Keratinocyte (primary cell): Measurements from ENCODE around the gene RHNO1. TPM values are rescaled to one million over a fixed set of nuclear protein-coding genes. Genes with fewer than 3 reads are reported as not detected.
"Not testable (repeated sequence)": the region's sequence is repeated elsewhere in the genome, so short reads cannot be mapped to it uniquely, and the experiment has no call there.

ENCODE experiments used
- DNase-seq: peaks from one replicate; pipeline ENCODE4 v3.0.0-alpha.2; 2011; ENCODE audit warnings: low read depth, missing footprints, low spot score
- FAIRE-seq: peaks from 2 replicates; lab custom pipeline; 2011; peaks lifted over from hg19 to GRCh38; lab: Jason Lieb, UNC
- H2AFZ ChIP-seq: 2 replicates; pipeline ENCODE4 v1.6.0; 2012; ENCODE audit warnings: low read length, control low read depth, inconsistent platforms; ENCODE audit not compliant: control insufficient read depth
- H3K27ac ChIP-seq: 2 replicates; pipeline ENCODE4 v1.5.1; 2011; ENCODE audit warnings: low read length; ENCODE audit not compliant: control insufficient read depth, insufficient read depth
- H3K27me3 ChIP-seq: 3 replicates; pipeline ENCODE4 v1.6.0; 2011; ENCODE audit warnings: low read length; ENCODE audit not compliant: control insufficient read depth, insufficient read depth; ENCODE audit errors: extremely low read depth
- H3K36me3 ChIP-seq, 2 experiments: 2 replicates in 1 of 2; 3 replicates in 1 of 2; pipeline ENCODE4 v1.5.1; 2011; ENCODE audit warnings: low read length in 2 of 2, mild to moderate bottlenecking in 1 of 2; ENCODE audit not compliant: control insufficient read depth in 2 of 2, insufficient read depth in 2 of 2; ENCODE audit errors: extremely low read depth in 1 of 2
- H3K4me1 ChIP-seq: 3 replicates; pipeline ENCODE4 v1.5.1; 2011; ENCODE audit warnings: low read length; ENCODE audit not compliant: control insufficient read depth, insufficient read depth; ENCODE audit errors: extremely low read depth
- H3K4me2 ChIP-seq: 3 replicates; pipeline ENCODE4 v1.6.0; 2011; ENCODE audit warnings: low read depth, low read length; ENCODE audit not compliant: control insufficient read depth, insufficient read depth; ENCODE audit errors: extremely low read depth
- H3K4me3 ChIP-seq, 3 experiments: fragments of 200-600 bp in 1 of 3; sonication (generic) in 1 of 3; 2 replicates in 2 of 3; 3 replicates in 1 of 3; pipeline ENCODE4 v1.5.1; 2011 to 2016; ENCODE audit warnings: low read length in 3 of 3, mild to moderate bottlenecking in 3 of 3, control low read depth in 2 of 3, inconsistent platforms in 1 of 3, low read depth in 1 of 3, mixed read lengths in 1 of 3, mixed run types in 1 of 3, moderate library complexity in 1 of 3; ENCODE audit not compliant: control insufficient read depth in 2 of 3, insufficient read depth in 2 of 3; ENCODE audit errors: extremely low read depth in 1 of 3
- H3K79me2 ChIP-seq: 2 replicates; pipeline ENCODE4 v1.6.0; 2012; ENCODE audit warnings: low read length; ENCODE audit not compliant: control insufficient read depth, insufficient read depth
- H3K9ac ChIP-seq: 3 replicates; pipeline ENCODE4 v1.6.0; 2011; ENCODE audit warnings: low read length; ENCODE audit not compliant: control insufficient read depth, insufficient read depth; ENCODE audit errors: extremely low read depth
- H3K9me1 ChIP-seq: 3 replicates; pipeline ENCODE4 v1.6.0; 2011; ENCODE audit warnings: low read length; ENCODE audit not compliant: control insufficient read depth, insufficient read depth; ENCODE audit errors: extremely low read depth
- H3K9me3 ChIP-seq: 2 replicates; pipeline ENCODE4 v1.5.1; 2012; ENCODE audit warnings: low read depth, low read length; ENCODE audit not compliant: control insufficient read depth
- H4K20me1 ChIP-seq: 3 replicates; pipeline ENCODE4 v1.6.0; 2011; ENCODE audit warnings: low read length; ENCODE audit not compliant: control insufficient read depth, insufficient read depth; ENCODE audit errors: extremely low read depth
- CTCF ChIP-seq, 3 experiments: IDR thresholded peaks in 1 of 3; conservative IDR thresholded peaks in 1 of 3; optimal IDR thresholded peaks in 1 of 3; 2 replicates in 2 of 3; 3 replicates in 1 of 3; pipeline versions ENCODE3 to v1.5.1; 2011; ENCODE audit warnings: low read length in 3 of 3, mild to moderate bottlenecking in 3 of 3, moderate library complexity in 2 of 3, control low read depth in 1 of 3, inconsistent platforms in 1 of 3; ENCODE audit not compliant: insufficient read depth in 2 of 3; ENCODE audit errors: extremely low read depth in 1 of 3
- EZH2 ChIP-seq: IDR thresholded peaks from one replicate; pipeline ENCODE4 v1.6.1; 2012; ENCODE audit warnings: inconsistent platforms, mild to moderate bottlenecking, low read length, moderate library complexity
- dilution Hi-C: fragments of 300-500 bp; cut with MboI; formaldehyde crosslinking; loops from one replicate; pipeline ENCODE4 v1.7.0; 2020; ENCODE audit warnings: low sequenced_read_pairs; ENCODE audit not compliant: extremely low pct_ligation_motif_present
- polyA plus RNA-seq, 5 experiments: library from polyadenylated mRNA; depleted of rRNA in 3 of 5; stranded (reverse) in 3 of 5; stranded (forward) in 1 of 5; unstranded in 1 of 5; fragments of >200 nt; gene quantifications; 1 replicate in 1 of 5; 2 replicates in 3 of 5; 3 replicates in 1 of 5; pipeline versions ENCODE4 v1.2.1 to v1.2.3, GENCODE V29; 2011 to 2012; ENCODE audit warnings: missing spikeins in 2 of 5, low read depth in 1 of 5, low replicate concordance in 1 of 5

The RHNO1 gene
- polyA plus RNA-seq, 1 donor (not counting 4 experiments of a cell fraction or from before 2014, with no cell fraction given) = 25.6 TPM

- no peak for TF ChIP-seq CTCF (optimal IDR thresholded peaks at IDR 0.05 in 1 of 3, IDR thresholded peaks at IDR 0.05 in 1 of 3, conservative IDR thresholded peaks at IDR 0.05 in 1 of 3; ENCODE audit: extremely low read depth in 1 of 3, insufficient read depth in 2 of 3, low read length in 3 of 3)
- Histone ChIP-seq H3K9me3 (no peaks in the 10 kb centered on the region), H3K27ac (no peak overlapping the region), H3K4me3 (no peak overlapping the region), H3K36me3 (peaks cover 2 to 20% of the 10 kb centered on the region in 2 experiments), H3K9me1 (no peaks in the 10 kb centered on the region), H3K27me3 (no peaks in the 10 kb centered on the region), H3K9ac (no peak overlapping the region), H3K79me2 (no peaks in the 10 kb centered on the region), H3K4me2 (no peak overlapping the region), H3K4me1 (no peaks in the 10 kb centered on the region), H2AFZ (no peak overlapping the region), H4K20me1 (no peaks in the 10 kb centered on the region)
- dilution Hi-C loops = no loop called here
- DNase-seq (no peak), FAIRE-seq (no peak)
Measured at GRCh38 chr12:2860170-2860569, 16.9 kb upstream of the RHNO1 start.

- no peak overlapping the region for H3K4me3 ChIP-seq
- dilution Hi-C loops = no loop called here
- no peak for DNase-seq
- H3K9me1 ChIP-seq = no peaks in the 10 kb centered on the region
- no peaks in the 10 kb centered on the region for H3K79me2 ChIP-seq
- TF ChIP-seq CTCF (optimal IDR thresholded peaks at IDR 0.05 in 1 of 3, IDR thresholded peaks at IDR 0.05 in 1 of 3, conservative IDR thresholded peaks at IDR 0.05 in 1 of 3; ENCODE audit: extremely low read depth in 1 of 3, insufficient read depth in 2 of 3, low read length in 3 of 3) (no peak), EZH2 (no peak)
- H3K4me2 ChIP-seq = no peak overlapping the region
- H3K36me3 ChIP-seq = peaks cover 2 to 34% of the 10 kb centered on the region in 2 experiments
- H3K27ac ChIP-seq = no peak overlapping the region
- no peaks in the 10 kb centered on the region for H3K27me3 ChIP-seq
- H2AFZ ChIP-seq = no peak overlapping the region
- no peaks in the 10 kb centered on the region for H3K9me3 ChIP-seq
- H4K20me1 ChIP-seq = no peaks in the 10 kb centered on the region
- H3K9ac ChIP-seq = no peak overlapping the region
- FAIRE-seq = no peak
- no peaks in the 10 kb centered on the region for H3K4me1 ChIP-seq
Measured at GRCh38 chr12:2862876-2863275, 14.1 kb upstream of the RHNO1 start.

GRCh38 chr12:2863402-2863801 is 13.6 kb upstream of the RHNO1 start:
- H3K4me2 ChIP-seq, H3K4me3 ChIP-seq, H3K9me3 ChIP-seq, H4K20me1 ChIP-seq, H3K9me1 ChIP-seq, DNase-seq, H3K4me1 ChIP-seq, dilution Hi-C loops, H3K9ac ChIP-seq, FAIRE-seq, H3K27me3 ChIP-seq, H2AFZ ChIP-seq, H3K79me2 ChIP-seq, H3K27ac ChIP-seq: not testable (repeated sequence)
- peaks cover 2 to 35% of the 10 kb centered on the region in 2 experiments for H3K36me3 ChIP-seq
